Measurements from ENCODE around the gene PDLIM7. TPM values are rescaled to one million over a fixed set of nuclear protein-coding genes. Genes with fewer than 3 reads are reported as not detected.
"Not testable (repeated sequence)": the region's sequence is repeated elsewhere in the genome, so short reads cannot be mapped to it uniquely, and the experiment has no call there.

The PDLIM7 gene
- total RNA-seq = 43.7 and 48.3 TPM in 2 replicates

- intact Hi-C loops (cut with micrococcal nuclease) = loop anchor here (1.0 to 5.0 kb wide), 7 partner anchors 18 to 185 kb away; partner anchors contain the start of genes FAM193B and GRK6
These were observed at the start of gene PDLIM7 for GRCh38 chr5:177497292-177498012. Gene PDLIM7 (minus strand): TSS chr5:177497604. CDS start chr5:177496512, 1,092 bp downstream.

- intact Hi-C loops (cut with micrococcal nuclease) = no loop called here
These were observed 48.9 kb upstream of the PDLIM7 start for GRCh38 chr5:177546258-177546741.

GRCh38 chr5:177545487-177546257 lies 48.3 kb upstream of the PDLIM7 start:
- intact Hi-C loops (cut with micrococcal nuclease) = no loop called here

GRCh38 chr5:177542816-177543465 lies 45.5 kb upstream of the PDLIM7 start:
- intact Hi-C loops (cut with micrococcal nuclease) = no loop called here

GRCh38 chr5:177540438-177540837 lies 43.0 kb upstream of the PDLIM7 start:
- intact Hi-C loops (cut with micrococcal nuclease) = no loop called here

- intact Hi-C loops (cut with micrococcal nuclease) = no loop called here
These were observed 42.0 kb upstream of the PDLIM7 start for GRCh38 chr5:177539411-177539810.

- intact Hi-C loops (cut with micrococcal nuclease) = no loop called here
These were observed 41.5 kb upstream of the PDLIM7 start for GRCh38 chr5:177538876-177539275.

- intact Hi-C loops (cut with micrococcal nuclease) = no loop called here
These were observed 40.3 kb upstream of the PDLIM7 start for GRCh38 chr5:177537389-177538361.

GRCh38 chr5:177536386-177536785 lies 39.0 kb upstream of the PDLIM7 start:
- intact Hi-C loops (cut with micrococcal nuclease) = no loop called here

- intact Hi-C loops (cut with micrococcal nuclease) = no loop called here
These were observed 37.7 kb upstream of the PDLIM7 start for GRCh38 chr5:177535125-177535524.

GRCh38 chr5:177534433-177534832 lies 37.0 kb upstream of the PDLIM7 start:
- intact Hi-C loops (cut with micrococcal nuclease) = not testable (repeated sequence)

- intact Hi-C loops (cut with micrococcal nuclease) = no loop called here
These were observed 34.0 kb upstream of the PDLIM7 start for GRCh38 chr5:177531209-177531940.

GRCh38 chr5:177530638-177531037 lies 33.2 kb upstream of the PDLIM7 start:
- intact Hi-C loops (cut with micrococcal nuclease) = no loop called here

- intact Hi-C loops (cut with micrococcal nuclease) = no loop called here
These were observed 32.1 kb upstream of the PDLIM7 start for GRCh38 chr5:177529247-177530203.

- intact Hi-C loops (cut with micrococcal nuclease) = no loop called here
These were observed 31.2 kb upstream of the PDLIM7 start for GRCh38 chr5:177528631-177529030.

GRCh38 chr5:177527595-177527994 lies 30.2 kb upstream of the PDLIM7 start:
- intact Hi-C loops (cut with micrococcal nuclease) = no loop called here

GRCh38 chr5:177526791-177527190 lies 29.4 kb upstream of the PDLIM7 start:
- intact Hi-C loops (cut with micrococcal nuclease) = no loop called here

- intact Hi-C loops (cut with micrococcal nuclease) = no loop called here
These were observed 28.8 kb upstream of the PDLIM7 start for GRCh38 chr5:177526191-177526590.
